Astrocyte (in vitro differentiated cells and primary cell): ENCODE results near the gene NCAM2.

Experiments
- EZH2 ChIP-seq: IDR thresholded peaks from 2 replicates; pipeline ENCODE4 v1.6.1; 2012; ENCODE audit warnings: mild to moderate bottlenecking, low read length, inconsistent platforms; ENCODE audit not compliant: insufficient read depth
- TF ChIP-seq, protein P1 (sequence below): IDR thresholded peaks from 2 replicates; pipeline ENCODE4 v1.5.1; 2011; ENCODE audit warnings: low read depth, mild to moderate bottlenecking, inconsistent platforms, low read length, moderate library complexity; ENCODE audit not compliant: insufficient read depth

GRCh38 chr21:21046063-21046462, 47.9 kb downstream of the NCAM2 start:
- TF ChIP-seq, protein P1, sequence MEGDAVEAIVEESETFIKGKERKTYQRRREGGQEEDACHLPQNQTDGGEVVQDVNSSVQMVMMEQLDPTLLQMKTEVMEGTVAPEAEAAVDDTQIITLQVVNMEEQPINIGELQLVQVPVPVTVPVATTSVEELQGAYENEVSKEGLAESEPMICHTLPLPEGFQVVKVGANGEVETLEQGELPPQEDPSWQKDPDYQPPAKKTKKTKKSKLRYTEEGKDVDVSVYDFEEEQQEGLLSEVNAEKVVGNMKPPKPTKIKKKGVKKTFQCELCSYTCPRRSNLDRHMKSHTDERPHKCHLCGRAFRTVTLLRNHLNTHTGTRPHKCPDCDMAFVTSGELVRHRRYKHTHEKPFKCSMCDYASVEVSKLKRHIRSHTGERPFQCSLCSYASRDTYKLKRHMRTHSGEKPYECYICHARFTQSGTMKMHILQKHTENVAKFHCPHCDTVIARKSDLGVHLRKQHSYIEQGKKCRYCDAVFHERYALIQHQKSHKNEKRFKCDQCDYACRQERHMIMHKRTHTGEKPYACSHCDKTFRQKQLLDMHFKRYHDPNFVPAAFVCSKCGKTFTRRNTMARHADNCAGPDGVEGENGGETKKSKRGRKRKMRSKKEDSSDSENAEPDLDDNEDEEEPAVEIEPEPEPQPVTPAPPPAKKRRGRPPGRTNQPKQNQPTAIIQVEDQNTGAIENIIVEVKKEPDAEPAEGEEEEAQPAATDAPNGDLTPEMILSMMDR = no peak
- TF ChIP-seq EZH2 = no peak
